H9 (cell line): Measurements from ENCODE around the gene RNF180. TPM values are rescaled to one million over a fixed set of nuclear protein-coding genes. Genes with fewer than 3 reads are reported as not detected.

Experiments used
- DNase-seq: peaks from one replicate; pipeline ENCODE4 v3.0.0-alpha.2; 2017
- H2AFZ ChIP-seq: one replicate; pipeline ENCODE4 v1.6.1; 2013; ENCODE audit warnings: mild to moderate bottlenecking, low read length, control low read depth, moderate library complexity
- H2AK5ac ChIP-seq: 2 replicates; pipeline ENCODE4 v1.6.1; 2013; ENCODE audit warnings: low read length, control low read depth, mixed read lengths; ENCODE audit not compliant: insufficient read length
- H2BK120ac ChIP-seq: one replicate; pipeline ENCODE4 v1.6.1; 2013; ENCODE audit warnings: low read depth, mild to moderate bottlenecking, low read length, control low read depth, inconsistent platforms; ENCODE audit not compliant: poor library complexity, severe bottlenecking
- H2BK12ac ChIP-seq: 2 replicates; pipeline ENCODE4 v1.6.1; 2013; ENCODE audit warnings: low read length, control low read depth, mixed read lengths, low read depth; ENCODE audit not compliant: insufficient read length
- H2BK15ac ChIP-seq: 2 replicates; pipeline ENCODE4 v1.6.1; 2013; ENCODE audit warnings: low read depth, low read length, control low read depth
- H2BK20ac ChIP-seq: one replicate; pipeline ENCODE4 v1.6.1; 2013; ENCODE audit warnings: low read depth, mild to moderate bottlenecking, low read length, control low read depth, inconsistent platforms; ENCODE audit not compliant: poor library complexity, severe bottlenecking
- H2BK5ac ChIP-seq: 2 replicates; pipeline ENCODE4 v1.6.1; 2013; ENCODE audit warnings: low read length, control low read depth, mixed read lengths; ENCODE audit not compliant: insufficient read length
- H3K14ac ChIP-seq: 2 replicates; pipeline ENCODE4 v1.6.1; 2013; ENCODE audit warnings: low read length, control low read depth; ENCODE audit not compliant: insufficient read depth
- H3K18ac ChIP-seq: 2 replicates; pipeline ENCODE4 v1.6.1; 2013; ENCODE audit warnings: low read depth, mild to moderate bottlenecking, mixed read lengths, low read length, control low read depth; ENCODE audit not compliant: insufficient read length
- H3K23ac ChIP-seq: 2 replicates; pipeline ENCODE4 v1.6.1; 2013; ENCODE audit warnings: low read length, control low read depth, mixed read lengths, low read depth; ENCODE audit not compliant: insufficient read length
- H3K23me2 ChIP-seq: 2 replicates; pipeline ENCODE4 v1.6.1; 2013; ENCODE audit warnings: low read depth, mild to moderate bottlenecking, mixed read lengths, low read length, control low read depth; ENCODE audit not compliant: insufficient read length, poor library complexity, severe bottlenecking
- H3K27ac ChIP-seq: 2 replicates; pipeline ENCODE4 v1.5.1; 2013; ENCODE audit warnings: low read length, control low read depth, mixed read lengths, low read depth; ENCODE audit not compliant: insufficient read length
- H3K27me3 ChIP-seq: 2 replicates; pipeline ENCODE4 v1.6.1; 2013; ENCODE audit warnings: low read length, control low read depth, inconsistent platforms; ENCODE audit not compliant: insufficient read depth
- H3K4ac ChIP-seq: 2 replicates; pipeline ENCODE4 v1.6.1; 2013; ENCODE audit warnings: low read depth, mild to moderate bottlenecking, control low read depth, inconsistent platforms, low read length, moderate library complexity
- H3K4me1 ChIP-seq: 2 replicates; pipeline ENCODE4 v1.6.1; 2013; ENCODE audit warnings: low read length, control low read depth, inconsistent platforms; ENCODE audit not compliant: insufficient read depth
- H3K4me2 ChIP-seq: 2 replicates; pipeline ENCODE4 v1.6.1; 2013; ENCODE audit warnings: low read length, control low read depth, mixed read lengths; ENCODE audit not compliant: insufficient read length, insufficient read depth
- H3K56ac ChIP-seq: 2 replicates; pipeline ENCODE4 v1.6.1; 2013; ENCODE audit warnings: low read depth, mild to moderate bottlenecking, mixed read lengths, low read length, control low read depth; ENCODE audit not compliant: insufficient read length
- H3K79me1 ChIP-seq: 2 replicates; pipeline ENCODE4 v1.6.1; 2013; ENCODE audit warnings: low read depth, mild to moderate bottlenecking, moderate library complexity, low read length, control low read depth, inconsistent platforms; ENCODE audit not compliant: insufficient read depth, poor library complexity, severe bottlenecking
- H3K79me2 ChIP-seq: 2 replicates; pipeline ENCODE4 v1.6.1; 2013; ENCODE audit warnings: low read length, control low read depth, inconsistent platforms; ENCODE audit not compliant: insufficient read depth
- H3K9ac ChIP-seq: 2 replicates; pipeline ENCODE4 v1.6.1; 2013; ENCODE audit warnings: low read length, control low read depth, mixed read lengths; ENCODE audit not compliant: insufficient read length; ENCODE audit errors: extremely low read depth
- H3K9me3 ChIP-seq: one replicate; pipeline ENCODE4 v1.6.1; 2013; ENCODE audit warnings: low read depth, low read length, inconsistent platforms; ENCODE audit not compliant: control insufficient read depth
- H3T11ph ChIP-seq: one replicate; pipeline ENCODE4 v1.6.1; 2013; ENCODE audit warnings: mild to moderate bottlenecking, low read length, control low read depth, inconsistent platforms
- H4K20me1 ChIP-seq: one replicate; pipeline ENCODE4 v1.6.1; 2013; ENCODE audit not compliant: control insufficient read depth, insufficient read length, insufficient read depth
- H4K5ac ChIP-seq: 2 replicates; pipeline ENCODE4 v1.6.1; 2013; ENCODE audit warnings: low read depth, mild to moderate bottlenecking, mixed read lengths, low read length, control low read depth; ENCODE audit not compliant: insufficient read length
- H4K8ac ChIP-seq: replicated peaks from 2 replicates; pipeline ENCODE4 v1.6.1; 2013; ENCODE audit warnings: low read length, control low read depth, mixed read lengths, low read depth; ENCODE audit not compliant: insufficient read length
- H4K91ac ChIP-seq: 2 replicates; pipeline ENCODE4 v1.6.1; 2013; ENCODE audit warnings: low read depth, mild to moderate bottlenecking, moderate library complexity, mixed read lengths, low read length, control low read depth; ENCODE audit not compliant: insufficient read length
- H3K27ac Mint-ChIP-seq, 3 experiments: 2 replicates in 2 of 3; 3 replicates in 1 of 3; pipeline ENCODE4 v1.8.0; 2020 to 2021; ENCODE audit warnings: mixed read lengths in 3 of 3, mild to moderate bottlenecking in 1 of 3, moderate library complexity in 1 of 3
- H3K27me3 Mint-ChIP-seq: 2 replicates; pipeline ENCODE4 v1.8.0; 2021; ENCODE audit warnings: low read depth, mild to moderate bottlenecking, moderate library complexity, mixed read lengths
- H3K36me3 Mint-ChIP-seq, 3 experiments: 2 replicates in 2 of 3; 3 replicates in 1 of 3; pipeline ENCODE4 v1.8.0; 2020 to 2021; ENCODE audit warnings: low read depth in 3 of 3, mixed read lengths in 3 of 3; ENCODE audit not compliant: insufficient read depth in 1 of 3
- H3K4me1 Mint-ChIP-seq, 2 experiments: 2 replicates each; pipeline ENCODE4 v1.8.0; 2020; ENCODE audit warnings: mixed read lengths in 2 of 2
- H3K4me3 Mint-ChIP-seq, 2 experiments: 2 replicates in 1 of 2; 3 replicates in 1 of 2; pipeline ENCODE4 v1.8.0; 2020 to 2021; ENCODE audit warnings: mild to moderate bottlenecking in 2 of 2, mixed read lengths in 2 of 2, moderate library complexity in 1 of 2
- H3K9me3 Mint-ChIP-seq, 2 experiments: 2 replicates in 1 of 2; 3 replicates in 1 of 2; pipeline ENCODE4 v1.8.0; 2020; ENCODE audit warnings: mild to moderate bottlenecking in 2 of 2, mixed read lengths in 2 of 2, moderate library complexity in 1 of 2
- CTCF ChIP-seq: fragments of 200-600 bp; sonication (generic); conservative IDR thresholded peaks from 3 replicates; pipeline ENCODE4 v1.8.0; 2021; ENCODE audit warnings: antibody characterized with exemption, mild to moderate bottlenecking
- WGBS: extraction: QIAGEN DNeasy Blood & Tissue Kit; methylation state at CpG from one replicate; pipeline ENCODE4 v1.1.7; 2013; ENCODE audit warnings: missing lambda C conversion rate, low lambda C conversion rate, mixed read lengths; ENCODE audit not compliant: insufficient read length; ENCODE audit errors: extremely low coverage; 5-methylcytosine and 5-hydroxymethylcytosine counted together
- total RNA-seq: library from RNA; stranded (reverse); gene quantifications from 2 replicates; pipeline ENCODE4 v1.2.1, GENCODE V29; 2021

RNF180 gene
- total RNA-seq, 1 experiment from 2014 or later = 2.5 TPM

GRCh38 chr5:64147849-64148441, 17.7 kb upstream of the RNF180 start:
- Mint-ChIP-seq H3K4me1 (no peaks in the 10 kb centered on the region), H3K4me3 (no peak overlapping the region), H3K27me3 (no peaks in the 10 kb centered on the region; the same call in 1 of the 2 replicates), H3K27ac (no peak overlapping the region), H3K36me3 (no peaks in the 10 kb centered on the region; a peak in 1 of 7 replicates), H3K9me3 (peaks cover 2 to 4% of the 10 kb centered on the region in 2 experiments; a peak in 2 of 5 replicates)
- TF ChIP-seq CTCF = peak; percentile 84
- Histone ChIP-seq H2AK5ac (no peak overlapping the region), H3K9me3 (no peaks in the 10 kb centered on the region), H4K20me1 (no peaks in the 10 kb centered on the region), H4K5ac (no peak overlapping the region), H2BK15ac (no peak overlapping the region), H3K23ac (no peak overlapping the region), H3K79me2 (no peaks in the 10 kb centered on the region), H3T11ph (no peak overlapping the region), H4K91ac (no peak overlapping the region), H3K56ac (no peak overlapping the region), H3K4ac (no peak overlapping the region), H3K18ac (no peak overlapping the region), H2AFZ (no peak overlapping the region), H3K27me3 (no peaks in the 10 kb centered on the region), H2BK5ac (no peak overlapping the region), H3K4me2 (no peak overlapping the region), H2BK12ac (no peak overlapping the region), H2BK120ac (no peak overlapping the region), H3K27ac (no peak overlapping the region), H2BK20ac (no peak overlapping the region), H3K79me1 (no peaks in the 10 kb centered on the region), H3K23me2 (no peaks in the 10 kb centered on the region), H4K8ac (no peak overlapping the region), H3K4me1 (no peaks in the 10 kb centered on the region), H3K9ac (no peak overlapping the region), H3K14ac (no peak overlapping the region)
- no CpG with 5 or more reads among the region's 7 CpGs for WGBS
- DNase-seq = peak; percentile 61
